Esophagus squamous epithelium (tissue), 5 donors: Measurements from ENCODE around the gene TRANK1. TPM values are rescaled to one million over a fixed set of nuclear protein-coding genes. Genes with fewer than 3 reads are reported as not detected.

Source experiments
- DNase-seq: peaks from one replicate; lab custom pipeline; 2025; lab: John Stamatoyannopoulos, UW
- H3K27ac ChIP-seq, 4 donors: fragments of 200-600 bp; sonication (generic); one replicate each; pipeline ENCODE4 v1.5.1; 2016 to 2019; ENCODE audit warnings: mild to moderate bottlenecking in 1 of 4
- H3K27me3 ChIP-seq, 4 donors: fragments of 200-600 bp; sonication (generic); 1 replicate in 3 of 4; 2 replicates in 1 of 4; pipeline versions ENCODE4 v1.5.1 to v1.6.0; 2017 to 2021; ENCODE audit warnings: antibody characterized with exemption in 1 of 4
- H3K36me3 ChIP-seq, 3 donors: fragments of 200-600 bp; sonication (generic); one replicate each; pipeline ENCODE4 v1.5.1; 2016 to 2019
- H3K4me1 ChIP-seq, 3 donors: fragments of 200-600 bp; sonication (generic); one replicate each; pipeline ENCODE4 v1.5.1; 2017 to 2019
- H3K4me3 ChIP-seq, 4 donors: fragments of 200-600 bp; sonication (generic); 1 replicate in 3 of 4; 2 replicates in 1 of 4; pipeline ENCODE4 v1.5.1; 2016 to 2019; ENCODE audit warnings: mild to moderate bottlenecking in 2 of 4, moderate library complexity in 1 of 4
- H3K9me3 ChIP-seq, 3 donors: fragments of 200-600 bp; sonication (generic); one replicate each; pipeline ENCODE4 v1.5.1; 2016 to 2019
- POLR2A ChIP-seq, 4 donors: fragments of 450-650 bp; IDR thresholded peaks; one replicate each; pipeline ENCODE4 v1.6.1; 2017; ENCODE audit warnings: antibody characterized with exemption in 4 of 4, mild to moderate bottlenecking in 4 of 4, moderate library complexity in 3 of 4
- WGBS, 2 donors: methylation state at CpG; one replicate each; pipeline ENCODE4 v1.1.5; 2018; 5-methylcytosine and 5-hydroxymethylcytosine counted together
- intact Hi-C: fragments of 100-400 bp; cut with DNase I; formaldehyde crosslinking; loops from one replicate; pipeline ENCODE4 v1.15.0; 2022
- total RNA-seq, 4 donors: library from RNA; depleted of rRNA; stranded (reverse); fragments of >200 nt; gene quantifications; one replicate each; pipeline ENCODE4 v1.1.0, GENCODE V29; 2016
- TF ChIP-seq, protein P1 (sequence below), 6 experiments: fragments of 450-650 bp in 4 of 6; fragments of 200-600 bp in 2 of 6; sonication (generic) in 2 of 6; IDR thresholded peaks; one replicate each; pipeline ENCODE4 v1.5.1; 2016 to 2019; ENCODE audit warnings: antibody characterized with exemption in 6 of 6, mild to moderate bottlenecking in 4 of 6, moderate library complexity in 4 of 6
- donor health status: DM: yes; HTN: yes; CAD: no.

Gene TRANK1
- total RNA-seq, 4 donors from 2014 or later: 1.8 to 6.3 (median 3.7) TPM

DNA sequence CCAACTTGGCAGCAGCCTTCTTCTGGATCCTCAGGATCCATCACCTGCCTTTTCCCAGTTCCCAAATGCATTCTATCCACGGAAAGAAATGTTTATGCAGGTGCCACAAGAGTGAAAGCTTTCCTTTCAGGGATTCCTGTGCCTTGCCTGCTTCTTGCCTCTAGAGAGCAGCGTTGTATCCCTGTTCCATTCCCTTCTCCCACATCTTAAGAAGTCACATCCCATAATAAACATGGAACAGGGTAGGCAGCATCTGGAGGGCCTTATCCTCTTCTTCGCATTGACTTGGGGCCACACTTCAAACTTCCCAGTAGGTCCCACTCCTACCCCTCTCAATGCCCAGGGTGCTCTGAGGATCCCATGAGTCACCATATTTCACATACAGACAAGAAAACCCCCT, 107.8 kb downstream of the TRANK1 start:
- no peaks in the 10 kb centered on the region for H3K27me3 ChIP-seq
- no peak for DNase-seq
- intact Hi-C loops: no loop called here
- H3K4me1 ChIP-seq: no peaks in the 10 kb centered on the region
- 67 to 75% methylated on average over 3 of the region's 3 CpGs for WGBS, 2 donors
- TF ChIP-seq POLR2A (IDR thresholded peaks at IDR 0.05): no peak
- TF ChIP-seq, protein P1, sequence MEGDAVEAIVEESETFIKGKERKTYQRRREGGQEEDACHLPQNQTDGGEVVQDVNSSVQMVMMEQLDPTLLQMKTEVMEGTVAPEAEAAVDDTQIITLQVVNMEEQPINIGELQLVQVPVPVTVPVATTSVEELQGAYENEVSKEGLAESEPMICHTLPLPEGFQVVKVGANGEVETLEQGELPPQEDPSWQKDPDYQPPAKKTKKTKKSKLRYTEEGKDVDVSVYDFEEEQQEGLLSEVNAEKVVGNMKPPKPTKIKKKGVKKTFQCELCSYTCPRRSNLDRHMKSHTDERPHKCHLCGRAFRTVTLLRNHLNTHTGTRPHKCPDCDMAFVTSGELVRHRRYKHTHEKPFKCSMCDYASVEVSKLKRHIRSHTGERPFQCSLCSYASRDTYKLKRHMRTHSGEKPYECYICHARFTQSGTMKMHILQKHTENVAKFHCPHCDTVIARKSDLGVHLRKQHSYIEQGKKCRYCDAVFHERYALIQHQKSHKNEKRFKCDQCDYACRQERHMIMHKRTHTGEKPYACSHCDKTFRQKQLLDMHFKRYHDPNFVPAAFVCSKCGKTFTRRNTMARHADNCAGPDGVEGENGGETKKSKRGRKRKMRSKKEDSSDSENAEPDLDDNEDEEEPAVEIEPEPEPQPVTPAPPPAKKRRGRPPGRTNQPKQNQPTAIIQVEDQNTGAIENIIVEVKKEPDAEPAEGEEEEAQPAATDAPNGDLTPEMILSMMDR (IDR thresholded peaks at IDR 0.05): no peak
- peaks cover 0 to 84% (median 5%) of the 10 kb centered on the region in 3 donors for H3K36me3 ChIP-seq
- peaks cover 0 to 6% (median 0%) of the 10 kb centered on the region in 3 donors for H3K9me3 ChIP-seq
- H3K4me3 ChIP-seq: no peak overlapping the region
- no peak overlapping the region for H3K27ac ChIP-seq

DNA sequence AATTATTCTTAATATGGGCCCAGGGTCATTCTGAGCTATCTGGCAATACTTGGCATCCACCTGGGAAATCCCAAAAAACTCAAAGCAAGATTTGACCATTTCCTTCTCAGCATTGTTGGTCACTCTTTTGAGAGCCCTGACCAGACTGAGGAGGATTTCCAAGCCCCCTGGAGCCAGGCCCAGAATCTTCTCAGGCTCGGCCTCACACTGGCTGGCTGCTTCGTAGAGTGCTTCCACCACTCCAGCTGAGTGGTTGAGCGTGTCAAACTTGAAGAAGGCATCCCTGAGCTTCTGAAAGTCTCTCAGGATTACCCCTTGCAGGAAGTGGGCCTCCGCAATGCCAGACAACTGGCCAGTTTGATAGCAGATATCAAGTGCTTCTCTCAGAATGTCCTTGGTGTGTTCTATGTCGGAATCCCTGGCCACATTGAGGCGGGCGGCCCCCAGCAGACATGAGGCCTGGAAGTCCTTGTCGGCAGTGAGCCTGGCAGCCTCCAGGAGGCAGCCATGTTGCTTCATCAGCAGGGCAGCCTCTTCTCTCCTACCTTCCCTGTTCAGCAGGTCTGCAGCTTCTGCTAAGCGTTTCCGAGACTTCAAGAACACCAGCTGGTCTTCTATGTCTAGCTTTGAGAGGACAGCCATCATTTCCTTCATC, 111.6 kb downstream of the TRANK1 start:
- Histone ChIP-seq H3K9me3 (no peaks in the 10 kb centered on the region), H3K27ac (no peak overlapping the region), H3K27me3 (no peaks in the 10 kb centered on the region), H3K36me3 (peaks cover 0 to 85% (median 5%) of the 10 kb centered on the region in 3 donors), H3K4me1 (no peaks in the 10 kb centered on the region), H3K4me3 (no peak overlapping the region)
- 87 to 100% methylated on average over 5 of the region's 10 CpGs for WGBS, 2 donors
- intact Hi-C loops: no loop called here
- no peak for TF ChIP-seq POLR2A (IDR thresholded peaks at IDR 0.05)
- DNase-seq: no peak

DNA sequence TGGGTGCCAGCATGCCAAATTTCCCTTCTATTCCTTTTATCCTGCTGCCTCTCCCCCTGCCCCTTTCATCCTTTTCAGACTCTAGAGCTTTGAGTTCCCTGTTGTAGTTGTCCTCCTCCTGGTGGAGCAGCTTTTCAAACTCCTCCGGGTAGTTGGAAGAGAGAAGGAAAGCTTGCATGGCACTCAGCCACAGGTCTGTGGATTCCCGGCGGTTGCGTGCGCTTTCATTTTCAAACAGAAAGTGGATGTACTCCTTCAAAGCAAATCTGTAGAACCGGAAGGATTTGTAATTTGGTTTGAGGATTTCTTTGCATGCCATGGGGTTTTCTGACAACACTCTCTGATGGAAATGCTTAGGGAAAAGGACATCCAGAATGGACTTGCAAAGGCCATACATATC, 112.4 kb downstream of the TRANK1 start:
- Histone ChIP-seq H3K4me1 (no peaks in the 10 kb centered on the region), H3K27me3 (no peaks in the 10 kb centered on the region), H3K4me3 (no peak overlapping the region), H3K9me3 (no peaks in the 10 kb centered on the region), H3K27ac (no peak overlapping the region), H3K36me3 (peaks cover 0 to 85% (median 5%) of the 10 kb centered on the region in 3 donors)
- 79 to 87% methylated on average over 6 of the region's 6 CpGs for WGBS, 2 donors
- no peak for DNase-seq
- TF ChIP-seq POLR2A (IDR thresholded peaks at IDR 0.05): no peak
- TF ChIP-seq, protein P1 (IDR thresholded peaks at IDR 0.05): no peak
- intact Hi-C loops: no loop called here

DNA sequence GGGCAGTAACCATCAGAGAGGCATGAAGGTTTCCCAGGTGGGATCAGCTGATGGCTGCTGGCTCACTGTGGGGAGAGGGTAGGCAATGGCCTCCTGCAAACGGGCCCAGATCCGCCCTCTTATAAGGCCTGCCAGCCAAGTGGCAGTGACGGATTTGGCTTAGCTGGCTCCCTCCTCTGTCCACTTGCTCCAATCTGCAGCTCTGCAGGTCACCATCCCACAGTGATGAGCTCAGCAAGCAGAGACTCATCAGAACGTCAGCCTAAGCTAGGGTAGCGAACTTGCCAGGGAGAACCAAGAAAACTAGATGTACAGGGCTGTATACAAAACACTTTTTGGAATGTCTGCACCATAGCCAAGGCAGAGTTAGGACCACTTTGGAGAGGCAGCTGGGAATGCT, 117.7 kb downstream of the TRANK1 start:
- TF ChIP-seq, protein P1 (IDR thresholded peaks at IDR 0.05): no peak
- TF ChIP-seq POLR2A (IDR thresholded peaks at IDR 0.05): no peak
- intact Hi-C loops: no loop called here
- peaks cover 0 to 68% (median 0%) of the 10 kb centered on the region in 3 donors for H3K36me3 ChIP-seq
- 17 to 70% methylated on average over 1 to 5 of the region's 5 CpGs for WGBS, 2 donors
- no peak for DNase-seq
- H3K27me3 ChIP-seq: no peaks in the 10 kb centered on the region
- H3K4me1 ChIP-seq: no peaks in the 10 kb centered on the region
- H3K9me3 ChIP-seq: no peaks in the 10 kb centered on the region
- H3K4me3 ChIP-seq: no peak overlapping the region
- H3K27ac ChIP-seq: no peak overlapping the region

DNA sequence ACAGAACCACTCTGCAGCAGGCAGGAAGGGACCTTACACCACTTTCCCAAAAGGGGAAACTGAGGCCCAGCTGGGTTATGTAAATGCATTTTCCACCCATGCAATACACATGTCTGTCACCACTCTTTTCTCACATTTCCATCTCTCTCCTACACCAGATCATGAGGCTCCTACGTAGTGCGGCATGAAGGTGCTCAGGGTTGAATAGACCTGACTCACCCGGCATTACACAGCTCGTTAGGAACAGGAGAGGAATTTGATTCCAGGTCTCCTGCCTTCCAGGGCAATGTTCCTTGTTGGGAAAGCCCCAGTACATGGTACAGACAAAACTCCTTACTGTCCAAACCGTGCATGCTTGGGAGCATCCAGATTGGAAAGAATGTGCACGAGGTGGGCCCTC, 118.6 kb downstream of the TRANK1 start:
- TF ChIP-seq, protein P1 (IDR thresholded peaks at IDR 0.05): no peak
- no peak for TF ChIP-seq POLR2A (IDR thresholded peaks at IDR 0.05)
- WGBS, 2 donors: 84 to 86% methylated on average over 5 to 6 of the region's 6 CpGs
- Histone ChIP-seq H3K27ac (no peak overlapping the region), H3K9me3 (no peaks in the 10 kb centered on the region), H3K36me3 (peaks cover 0 to 59% (median 0%) of the 10 kb centered on the region in 3 donors), H3K4me3 (no peak overlapping the region), H3K4me1 (no peaks in the 10 kb centered on the region), H3K27me3 (no peaks in the 10 kb centered on the region)
- DNase-seq: no peak
- intact Hi-C loops: no loop called here
